WTC11 (cell line): Measurements from ENCODE around the gene C22orf31. TPM values are rescaled to one million over a fixed set of nuclear protein-coding genes. Genes with fewer than 3 reads are reported as not detected.

Experiments
- ATAC-seq: fragments of 200-7000 bp; cut with Tn5 transposase; 2 replicates; pipeline ENCODE4 v1.10.0; 2021; ENCODE audit warnings: mild to moderate bottlenecking, moderate library complexity
- CTCF ChIA-PET: fragments of 300-600 bp; sonication (Branson Sonifier 250); formaldehyde crosslinking; loops from one replicate; lab custom pipeline; 2021; ENCODE audit warnings: antibody characterized with exemption; lab: Charles Lee
- POLR2A ChIA-PET: fragments of 350-600 bp; sonication (Branson Sonifier 250); formaldehyde crosslinking; loops from one replicate; lab custom pipeline; 2021; ENCODE audit warnings: antibody characterized with exemption; lab: Charles Lee
- DNase-seq: peaks from one replicate; pipeline ENCODE4 v3.0.0; 2021; ENCODE audit warnings: low spot score
- H3K27ac Mint-ChIP-seq: 2 replicates; pipeline ENCODE4 v1.8.0; 2021; ENCODE audit warnings: mixed read lengths
- H3K27me3 Mint-ChIP-seq: 2 replicates; pipeline ENCODE4 v1.8.0; 2021; ENCODE audit warnings: low read depth, mild to moderate bottlenecking, moderate library complexity, mixed read lengths
- H3K36me3 Mint-ChIP-seq: 2 replicates; pipeline ENCODE4 v1.8.0; 2021; ENCODE audit warnings: mixed read lengths
- H3K4me1 Mint-ChIP-seq: 2 replicates; pipeline ENCODE4 v1.8.0; 2022; ENCODE audit warnings: mixed read lengths
- H3K4me3 Mint-ChIP-seq: 2 replicates; pipeline ENCODE4 v1.8.0; 2021; ENCODE audit warnings: mild to moderate bottlenecking, moderate library complexity, mixed read lengths
- H3K9me3 Mint-ChIP-seq: 2 replicates; pipeline ENCODE4 v1.8.0; 2021; ENCODE audit warnings: mixed read lengths
- CTCF ChIP-seq: fragments of 200-600 bp; IDR thresholded peaks from 2 replicates; pipeline ENCODE4 v1.8.0; 2022; ENCODE audit warnings: antibody characterized with exemption
- ELF4 ChIP-seq: sonication (generic); formaldehyde crosslinking; IDR thresholded peaks from 2 replicates; pipeline ENCODE4 v1.8.1; 2022; ENCODE audit warnings: low read depth, mild to moderate bottlenecking, moderate library complexity, missing genetic modification reagents
- EMX1 ChIP-seq: fragments of 250-450 bp; sonication (Bioruptor Pico); IDR thresholded peaks from 2 replicates; pipeline ENCODE4 v1.8.0; 2021; ENCODE audit warnings: mild to moderate bottlenecking
- FOXP1 ChIP-seq: sonication (generic); formaldehyde crosslinking; IDR thresholded peaks from 2 replicates; pipeline ENCODE4 v1.8.0; 2022; ENCODE audit warnings: missing genetic modification reagents, mild to moderate bottlenecking, moderate library complexity, borderline replicate concordance
- JAZF1 ChIP-seq: fragments of 250-450 bp; sonication (Bioruptor Pico); IDR thresholded peaks from 2 replicates; pipeline ENCODE4 v1.9.0; 2021; ENCODE audit warnings: moderate library complexity, mild to moderate bottlenecking, inconsistent platforms
- JUN ChIP-seq: sonication (generic); formaldehyde crosslinking; IDR thresholded peaks from 2 replicates; pipeline ENCODE4 v1.8.0; 2023; ENCODE audit warnings: mild to moderate bottlenecking, missing genetic modification reagents
- NFE2L1 ChIP-seq: sonication (generic); formaldehyde crosslinking; IDR thresholded peaks from 2 replicates; pipeline ENCODE4 v1.8.1; 2023; ENCODE audit warnings: missing genetic modification reagents
- NR3C1 ChIP-seq: sonication (generic); formaldehyde crosslinking; conservative IDR thresholded peaks from 2 replicates; pipeline ENCODE4 v1.8.1; 2023; ENCODE audit warnings: low read depth, mild to moderate bottlenecking, missing genetic modification reagents
- PRDM15 ChIP-seq: sonication (generic); formaldehyde crosslinking; IDR thresholded peaks from 2 replicates; pipeline ENCODE4 v1.8.0; 2022; ENCODE audit warnings: missing genetic modification reagents
- SMAD3 ChIP-seq: sonication (generic); formaldehyde crosslinking; IDR thresholded peaks from 2 replicates; pipeline ENCODE4 v1.8.0; 2022; ENCODE audit warnings: missing genetic modification reagents, mild to moderate bottlenecking, borderline replicate concordance
- TCF7 ChIP-seq: sonication (generic); formaldehyde crosslinking; IDR thresholded peaks from 2 replicates; pipeline ENCODE4 v1.8.0; 2022; ENCODE audit warnings: mild to moderate bottlenecking, low read depth, missing genetic modification reagents, moderate library complexity
- ZMAT4 ChIP-seq: fragments of 250-450 bp; sonication (Bioruptor Pico); IDR thresholded peaks from 2 replicates; pipeline ENCODE4 v1.9.0; 2021; ENCODE audit warnings: mild to moderate bottlenecking
- ZNF281 ChIP-seq: sonication (generic); formaldehyde crosslinking; IDR thresholded peaks from 2 replicates; pipeline ENCODE4 v1.8.0; 2023; ENCODE audit warnings: mild to moderate bottlenecking, missing genetic modification reagents
- ZNF396 ChIP-seq: fragments of 250-450 bp; sonication (Bioruptor Pico); IDR thresholded peaks from 2 replicates; pipeline ENCODE4 v1.8.0; 2021; ENCODE audit warnings: mild to moderate bottlenecking, moderate library complexity, borderline replicate concordance
- ZNF425 ChIP-seq: fragments of 250-450 bp; sonication (Bioruptor Pico); conservative IDR thresholded peaks from 2 replicates; pipeline ENCODE4 v1.9.0; 2021; ENCODE audit warnings: mild to moderate bottlenecking
- total RNA-seq: library from RNA; stranded (reverse); gene quantifications from 3 replicates; pipeline ENCODE4 v1.2.3, GENCODE V29; 2021
- TF ChIP-seq, protein P1 (sequence below): sonication (generic); formaldehyde crosslinking; IDR thresholded peaks from 2 replicates; pipeline ENCODE4 v1.8.1; 2022; ENCODE audit warnings: missing genetic modification reagents, borderline replicate concordance
- TF ChIP-seq, protein P2 (sequence below): sonication (generic); formaldehyde crosslinking; IDR thresholded peaks from 2 replicates; pipeline ENCODE4 v1.8.0; 2022; ENCODE audit warnings: mild to moderate bottlenecking, missing genetic modification reagents
- TF ChIP-seq, protein P3 (sequence below): sonication (generic); formaldehyde crosslinking; IDR thresholded peaks from 2 replicates; pipeline ENCODE4 v1.8.0; 2023; ENCODE audit warnings: missing genetic modification reagents, mild to moderate bottlenecking, borderline replicate concordance

Gene C22orf31
- total RNA-seq, 1 experiment from 2014 or later = not detected

GRCh38 chr22:29110946-29111345 lies 49.3 kb upstream of the C22orf31 start (continued):
- TF ChIP-seq ZNF281 (CRISPR knock-in tag) (no peak), NFE2L1 (no peak), CTCF (no peak), TCF7 (CRISPR knock-in tag) (no peak), PRDM15 (CRISPR knock-in tag) (no peak), FOXP1 (no peak)
- TF ChIP-seq, all 79 proteins: peak for 2

GRCh38 chr22:29109822-29110221 lies 48.2 kb upstream of the C22orf31 start:
- ATAC-seq = no peak
- H3K27me3 Mint-ChIP-seq = no peaks in the 10 kb centered on the region

More at GRCh38 chr22:29109822-29110221, 48.2 kb upstream of the C22orf31 start:
- POLR2A ChIA-PET = interaction anchor here (0.5 kb wide), 1 partner anchor 349 kb away, joined by 5 read pairs; no protein-coding TSS in a partner anchor
- H3K36me3 Mint-ChIP-seq = no peaks in the 10 kb centered on the region
- peaks cover 3% of the 10 kb centered on the region; the same call in 1 of the 2 replicates for H3K4me1 Mint-ChIP-seq
- H3K27ac Mint-ChIP-seq = no peak overlapping the region
- CTCF ChIA-PET = interaction anchor here (4.3 kb wide), 1 partner anchor 44 kb away, joined by 27 read pairs; no protein-coding TSS in a partner anchor
- TF ChIP-seq FOXP1 (no peak), JAZF1 (CRISPR knock-in tag) (no peak), NR3C1 (CRISPR knock-in tag) (no peak), JUN (CRISPR knock-in tag) (no peak), ZNF425 (CRISPR knock-in tag) (no peak), ZMAT4 (CRISPR knock-in tag) (no peak), ZNF396 (no peak), SMAD3 (CRISPR knock-in tag) (no peak), TCF7 (CRISPR knock-in tag) (no peak), EMX1 (CRISPR knock-in tag) (no peak), ELF4 (no peak)
- TF ChIP-seq, protein P1, sequence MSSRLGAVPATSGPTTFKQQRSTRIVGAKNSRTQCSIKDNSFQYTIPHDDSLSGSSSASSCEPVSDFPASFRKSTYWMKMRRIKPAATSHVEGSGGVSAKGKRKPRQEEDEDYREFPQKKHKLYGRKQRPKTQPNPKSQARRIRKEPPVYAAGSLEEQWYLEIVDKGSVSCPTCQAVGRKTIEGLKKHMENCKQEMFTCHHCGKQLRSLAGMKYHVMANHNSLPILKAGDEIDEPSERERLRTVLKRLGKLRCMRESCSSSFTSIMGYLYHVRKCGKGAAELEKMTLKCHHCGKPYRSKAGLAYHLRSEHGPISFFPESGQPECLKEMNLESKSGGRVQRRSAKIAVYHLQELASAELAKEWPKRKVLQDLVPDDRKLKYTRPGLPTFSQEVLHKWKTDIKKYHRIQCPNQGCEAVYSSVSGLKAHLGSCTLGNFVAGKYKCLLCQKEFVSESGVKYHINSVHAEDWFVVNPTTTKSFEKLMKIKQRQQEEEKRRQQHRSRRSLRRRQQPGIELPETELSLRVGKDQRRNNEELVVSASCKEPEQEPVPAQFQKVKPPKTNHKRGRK = no peak
- TF ChIP-seq, protein P2, sequence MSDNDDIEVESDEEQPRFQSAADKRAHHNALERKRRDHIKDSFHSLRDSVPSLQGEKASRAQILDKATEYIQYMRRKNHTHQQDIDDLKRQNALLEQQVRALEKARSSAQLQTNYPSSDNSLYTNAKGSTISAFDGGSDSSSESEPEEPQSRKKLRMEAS (CRISPR knock-in tag) = no peak
- TF ChIP-seq, protein P3, sequence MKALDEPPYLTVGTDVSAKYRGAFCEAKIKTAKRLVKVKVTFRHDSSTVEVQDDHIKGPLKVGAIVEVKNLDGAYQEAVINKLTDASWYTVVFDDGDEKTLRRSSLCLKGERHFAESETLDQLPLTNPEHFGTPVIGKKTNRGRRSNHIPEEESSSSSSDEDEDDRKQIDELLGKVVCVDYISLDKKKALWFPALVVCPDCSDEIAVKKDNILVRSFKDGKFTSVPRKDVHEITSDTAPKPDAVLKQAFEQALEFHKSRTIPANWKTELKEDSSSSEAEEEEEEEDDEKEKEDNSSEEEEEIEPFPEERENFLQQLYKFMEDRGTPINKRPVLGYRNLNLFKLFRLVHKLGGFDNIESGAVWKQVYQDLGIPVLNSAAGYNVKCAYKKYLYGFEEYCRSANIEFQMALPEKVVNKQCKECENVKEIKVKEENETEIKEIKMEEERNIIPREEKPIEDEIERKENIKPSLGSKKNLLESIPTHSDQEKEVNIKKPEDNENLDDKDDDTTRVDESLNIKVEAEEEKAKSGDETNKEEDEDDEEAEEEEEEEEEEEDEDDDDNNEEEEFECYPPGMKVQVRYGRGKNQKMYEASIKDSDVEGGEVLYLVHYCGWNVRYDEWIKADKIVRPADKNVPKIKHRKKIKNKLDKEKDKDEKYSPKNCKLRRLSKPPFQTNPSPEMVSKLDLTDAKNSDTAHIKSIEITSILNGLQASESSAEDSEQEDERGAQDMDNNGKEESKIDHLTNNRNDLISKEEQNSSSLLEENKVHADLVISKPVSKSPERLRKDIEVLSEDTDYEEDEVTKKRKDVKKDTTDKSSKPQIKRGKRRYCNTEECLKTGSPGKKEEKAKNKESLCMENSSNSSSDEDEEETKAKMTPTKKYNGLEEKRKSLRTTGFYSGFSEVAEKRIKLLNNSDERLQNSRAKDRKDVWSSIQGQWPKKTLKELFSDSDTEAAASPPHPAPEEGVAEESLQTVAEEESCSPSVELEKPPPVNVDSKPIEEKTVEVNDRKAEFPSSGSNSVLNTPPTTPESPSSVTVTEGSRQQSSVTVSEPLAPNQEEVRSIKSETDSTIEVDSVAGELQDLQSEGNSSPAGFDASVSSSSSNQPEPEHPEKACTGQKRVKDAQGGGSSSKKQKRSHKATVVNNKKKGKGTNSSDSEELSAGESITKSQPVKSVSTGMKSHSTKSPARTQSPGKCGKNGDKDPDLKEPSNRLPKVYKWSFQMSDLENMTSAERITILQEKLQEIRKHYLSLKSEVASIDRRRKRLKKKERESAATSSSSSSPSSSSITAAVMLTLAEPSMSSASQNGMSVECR (CRISPR knock-in tag) = no peak
- no peak for DNase-seq
- peaks cover 2% of the 10 kb centered on the region; the same call in 1 of the 2 replicates for H3K9me3 Mint-ChIP-seq
- H3K4me3 Mint-ChIP-seq = no peak overlapping the region
